SK-N-SH (cell line): ENCODE data around the gene NPIPB8. TPM values are rescaled to one million over a fixed set of nuclear protein-coding genes. Genes with fewer than 3 reads are reported as not detected.

ENCODE experiments used
- CTCF ChIA-PET: fragments of 300-600, 350-600 bp; formaldehyde crosslinking; extraction: SDS; loops from one replicate; lab custom pipeline; 2021; lab: Yijun Ruan, JAX
- POLR2A ChIA-PET: fragments of 350-600 bp; sonication (Branson Sonifier 250); formaldehyde crosslinking; extraction: SDS; loops from one replicate; lab custom pipeline; 2020; ENCODE audit warnings: antibody characterized with exemption, inconsistent platforms; lab: Yijun Ruan, JAX
- DNase-seq: peaks from one replicate; pipeline ENCODE4 v3.0.0; 2012
- H2AFZ ChIP-seq: fragments of 200-600 bp; sonication (generic); 2 replicates; pipeline ENCODE4 v1.8.1; 2016; ENCODE audit warnings: antibody characterized with exemption, mild to moderate bottlenecking, low read depth
- H3F3A ChIP-seq: fragments of 200-600 bp; sonication (generic); replicated peaks from 2 replicates; pipeline ENCODE3; 2016; ENCODE audit warnings: antibody characterized with exemption, mild to moderate bottlenecking; ENCODE audit not compliant: insufficient read depth
- H3K27ac ChIP-seq, 2 experiments: fragments of 200-500 bp in 1 of 2; fragments of 200-600 bp in 1 of 2; sonication (Bioruptor generic) in 1 of 2; sonication (generic), shearing (Covaris generic) in 1 of 2; 2 replicates each; pipeline versions ENCODE4 v1.5.1 to v1.6.1; 2014 to 2016; ENCODE audit warnings: low read depth in 2 of 2, inconsistent platforms in 1 of 2, low read length in 1 of 2, mild to moderate bottlenecking in 1 of 2, mixed read lengths in 1 of 2
- H3K27me3 ChIP-seq: fragments of 200-600 bp; sonication (generic), shearing (Covaris generic); 2 replicates; pipeline ENCODE4 v1.6.1; 2016; ENCODE audit warnings: mixed run types; ENCODE audit not compliant: insufficient read depth
- H3K36me3 ChIP-seq, 2 experiments: fragments of 200-500 bp in 1 of 2; fragments of 200-600 bp in 1 of 2; sonication (Bioruptor generic) in 1 of 2; sonication (generic) in 1 of 2; replicated peaks in 1 of 2; 2 replicates each; pipeline versions ENCODE3 to v1.5.1; 2014 to 2016; ENCODE audit warnings: low read length in 1 of 2, mild to moderate bottlenecking in 1 of 2; ENCODE audit not compliant: insufficient read depth in 2 of 2, control insufficient read depth in 1 of 2
- H3K4me1 ChIP-seq, 2 experiments: fragments of 200-500 bp in 1 of 2; fragments of 200-600 bp in 1 of 2; sonication (Bioruptor generic) in 1 of 2; sonication (generic), shearing (Covaris generic) in 1 of 2; 2 replicates each; pipeline versions ENCODE4 v1.5.1 to v1.6.1; 2014 to 2016; ENCODE audit warnings: low read depth in 1 of 2, low read length in 1 of 2, mixed run types in 1 of 2; ENCODE audit not compliant: insufficient read depth in 2 of 2, control insufficient read depth in 1 of 2
- H3K4me2 ChIP-seq: fragments of 200-600 bp; sonication (generic), shearing (Covaris generic); 2 replicates; pipeline ENCODE4 v1.6.1; 2017; ENCODE audit warnings: mixed run types
- H3K4me3 ChIP-seq, 2 experiments: fragments of 200-500 bp in 1 of 2; fragments of 200-600 bp in 1 of 2; sonication (Bioruptor generic) in 1 of 2; sonication (generic), shearing (Covaris generic) in 1 of 2; 2 replicates each; pipeline versions ENCODE4 v1.5.1 to v1.8.1; 2014 to 2016; ENCODE audit warnings: low read depth in 2 of 2, inconsistent platforms in 1 of 2, low read length in 1 of 2, mild to moderate bottlenecking in 1 of 2, mixed read lengths in 1 of 2, moderate library complexity in 1 of 2
- H3K79me2 ChIP-seq: fragments of 200-600 bp; sonication (generic); 2 replicates; pipeline ENCODE4 v1.8.1; 2017; ENCODE audit warnings: mild to moderate bottlenecking; ENCODE audit not compliant: insufficient read depth
- H3K9ac ChIP-seq: fragments of 200-600 bp; sonication (generic); 2 replicates; pipeline ENCODE4 v1.6.1; 2017; ENCODE audit warnings: mixed run types
- H3K9me2 ChIP-seq: fragments of 200-600 bp; sonication (generic); 2 replicates; pipeline ENCODE4 v1.6.1; 2017; ENCODE audit warnings: mixed run types
- H3K9me3 ChIP-seq: fragments of 200-600 bp; sonication (generic); 2 replicates; pipeline ENCODE4 v1.6.1; 2017; ENCODE audit warnings: mixed run types, mild to moderate bottlenecking, moderate library complexity
- H4K20me1 ChIP-seq: fragments of 200-600 bp; sonication (generic); 2 replicates; pipeline ENCODE4 v1.6.1; 2017; ENCODE audit warnings: mild to moderate bottlenecking, mixed run types; ENCODE audit not compliant: insufficient read depth
- CHD2 ChIP-seq: fragments of 150-350 bp; IDR thresholded peaks from 2 replicates; pipeline ENCODE4 v1.6.1; 2018; ENCODE audit warnings: low read length; ENCODE audit not compliant: partially characterized antibody
- CTCF ChIP-seq: fragments of 200-600 bp; sonication (generic); IDR thresholded peaks from 2 replicates; pipeline ENCODE4 v1.6.1; 2017; ENCODE audit warnings: antibody characterized with exemption, mild to moderate bottlenecking, moderate library complexity
- ELF1 ChIP-seq: IDR thresholded peaks from 2 replicates; pipeline ENCODE4 v1.4.0; 2012
- EP300 ChIP-seq, 2 experiments: IDR thresholded peaks; 2 replicates each; pipeline versions ENCODE4 v1.4.0 to v1.6.1; 2012; ENCODE audit warnings: borderline replicate concordance in 1 of 2, low read depth in 1 of 2, low read length in 1 of 2
- FOSL2 ChIP-seq: IDR thresholded peaks from 2 replicates; pipeline ENCODE4 v1.4.0; 2012; ENCODE audit warnings: low read depth, mild to moderate bottlenecking, moderate library complexity, borderline replicate concordance
- FOXJ3 ChIP-seq: sonication (generic); formaldehyde crosslinking; IDR thresholded peaks from 2 replicates; pipeline ENCODE4 v1.5.1; 2020; ENCODE audit warnings: mild to moderate bottlenecking, missing genetic modification reagents
- GABPA ChIP-seq: IDR thresholded peaks from 2 replicates; pipeline ENCODE4 v1.4.0; 2012; ENCODE audit warnings: low read depth, mild to moderate bottlenecking
- GATA2 ChIP-seq: sonication (generic); formaldehyde crosslinking; IDR thresholded peaks from 2 replicates; pipeline ENCODE4 v1.5.0; 2020; ENCODE audit warnings: mild to moderate bottlenecking, missing genetic modification reagents
- MEF2A ChIP-seq: IDR thresholded peaks from 2 replicates; pipeline ENCODE4 v1.4.0; 2012; ENCODE audit warnings: low read depth, borderline replicate concordance
- NFIC ChIP-seq: IDR thresholded peaks from 2 replicates; pipeline ENCODE4 v1.4.0; 2012; ENCODE audit warnings: borderline replicate concordance
- PBX3 ChIP-seq: IDR thresholded peaks from 2 replicates; pipeline ENCODE4; 2012
- RAD21 ChIP-seq: IDR thresholded peaks from 2 replicates; pipeline ENCODE4 v1.6.1; 2012; ENCODE audit warnings: mild to moderate bottlenecking, low read length
- REST ChIP-seq: IDR thresholded peaks from 2 replicates; pipeline ENCODE4 v1.6.1; 2012; ENCODE audit warnings: mild to moderate bottlenecking, low read depth, low read length, moderate library complexity
- RXRA ChIP-seq: IDR thresholded peaks from 2 replicates; pipeline ENCODE4 v1.4.0; 2012; ENCODE audit warnings: low read depth, mild to moderate bottlenecking, borderline replicate concordance
- SMC3 ChIP-seq: IDR thresholded peaks from 2 replicates; pipeline ENCODE4 v1.6.1; 2012; ENCODE audit warnings: low read depth, low read length, improper control_type of control experiment
- TCF12 ChIP-seq: IDR thresholded peaks from 2 replicates; pipeline ENCODE4 v1.4.0; 2012
- USF1 ChIP-seq: IDR thresholded peaks from 2 replicates; pipeline ENCODE4 v1.4.0; 2012; ENCODE audit warnings: low read depth, borderline replicate concordance
- ZBTB33 ChIP-seq: IDR thresholded peaks from 2 replicates; pipeline ENCODE4 v1.4.0; 2012; ENCODE audit warnings: low read depth, borderline replicate concordance
- WGBS: methylation state at CpG from one replicate; pipeline ENCODE4 v1.1.6; 2017; ENCODE audit warnings: low lambda C conversion rate; 5-methylcytosine and 5-hydroxymethylcytosine counted together
- polyA plus RNA-seq, 3 experiments: library from polyadenylated mRNA; depleted of rRNA; stranded (reverse); fragments of >200 nt; gene quantifications; 2 replicates each; pipeline ENCODE4 v1.2.3, GENCODE V29; 2012

NPIPB8 gene
- polyA plus RNA-seq, 1 of the 3 experiments (the other 2 are of a cell fraction): not detected

GRCh38 chr16:28591355-28591754 lies 46.5 kb upstream of the NPIPB8 start:
- H3K27me3 ChIP-seq: no peaks in the 10 kb centered on the region
- H3K9me3 ChIP-seq: no peaks in the 10 kb centered on the region
- TF ChIP-seq ELF1 (no peak), CHD2 (no peak), EP300 (IDR thresholded peaks at IDR 0.05; ENCODE audit: borderline replicate concordance in 1 of 2, low read depth in 1 of 2, low read length in 1 of 2) (no peak), RXRA (no peak), SMC3 (no peak), NFIC (no peak), ZBTB33 (no peak), PBX3 (no peak), RAD21 (no peak), GATA2 (no peak), USF1 (no peak), FOSL2 (no peak), GABPA (no peak), REST (no peak), TCF12 (no peak), MEF2A (no peak), CTCF (no peak), FOXJ3 (no peak)
- H3K4me3 ChIP-seq: no peak overlapping the region
- H2AFZ ChIP-seq: no peak overlapping the region
- 96% methylated on average over 5 of the region's 6 CpGs for WGBS
- ChIA-PET POLR2A (no interaction called here), CTCF (no interaction called here)
- H3K79me2 ChIP-seq: no peaks in the 10 kb centered on the region
- H3K4me1 ChIP-seq: no peaks in the 10 kb centered on the region
- peaks cover 0 to 6% of the 10 kb centered on the region in 2 experiments for H3K36me3 ChIP-seq
- H3K27ac ChIP-seq: no peak overlapping the region
- H3K9me2 ChIP-seq: no peaks in the 10 kb centered on the region
- no peak overlapping the region for H3K4me2 ChIP-seq
- no peak overlapping the region for H3K9ac ChIP-seq
- H3F3A ChIP-seq: no peaks in the 10 kb centered on the region
- H4K20me1 ChIP-seq: no peaks in the 10 kb centered on the region
- no peak for DNase-seq
